ENCODE results near the gene RNU6-1. TPM values are rescaled to one million over a fixed set of nuclear protein-coding genes. Genes with fewer than 3 reads are reported as not detected.

RNU6-1 gene
- total RNA-seq = not detected in 2 replicates

DNA sequence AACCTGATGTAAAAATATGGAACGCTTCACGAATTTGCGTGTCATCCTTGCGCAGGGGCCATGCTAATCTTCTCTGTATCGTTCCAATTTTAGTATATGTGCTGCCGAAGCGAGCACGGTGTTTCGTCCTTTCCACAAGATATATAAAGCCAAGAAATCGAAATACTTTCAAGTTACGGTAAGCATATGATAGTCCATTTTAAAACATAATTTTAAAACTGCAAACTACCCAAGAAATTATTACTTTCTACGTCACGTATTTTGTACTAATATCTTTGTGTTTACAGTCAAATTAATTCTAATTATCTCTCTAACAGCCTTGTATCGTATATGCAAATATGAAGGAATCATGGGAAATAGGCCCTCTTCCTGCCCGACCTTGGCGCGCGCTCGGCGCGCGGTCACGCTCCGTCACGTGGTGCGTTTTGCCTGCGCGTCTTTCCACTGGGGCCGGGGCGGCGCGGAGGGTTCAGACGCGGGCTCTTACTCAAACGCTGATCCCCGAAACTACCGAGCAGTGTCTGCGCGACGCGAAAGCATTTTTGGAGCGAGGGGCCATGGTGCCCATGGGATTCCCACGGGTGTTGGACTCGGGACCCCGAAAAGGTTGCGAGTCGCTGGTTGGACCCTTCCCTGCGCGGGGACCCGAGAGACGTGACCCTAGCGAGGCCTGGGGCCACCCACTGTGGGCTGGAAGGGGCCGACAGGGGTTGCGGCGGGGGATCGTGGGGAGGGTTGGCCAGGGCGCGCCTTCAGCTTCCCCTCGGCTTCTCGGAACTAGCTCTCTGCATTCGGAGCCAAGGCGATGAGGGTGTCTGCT is at the start of gene RNU6-1:
Gene RNU6-1 (minus strand): TSS at position 117 of the 820 bp plus-strand sequence.

DNA sequence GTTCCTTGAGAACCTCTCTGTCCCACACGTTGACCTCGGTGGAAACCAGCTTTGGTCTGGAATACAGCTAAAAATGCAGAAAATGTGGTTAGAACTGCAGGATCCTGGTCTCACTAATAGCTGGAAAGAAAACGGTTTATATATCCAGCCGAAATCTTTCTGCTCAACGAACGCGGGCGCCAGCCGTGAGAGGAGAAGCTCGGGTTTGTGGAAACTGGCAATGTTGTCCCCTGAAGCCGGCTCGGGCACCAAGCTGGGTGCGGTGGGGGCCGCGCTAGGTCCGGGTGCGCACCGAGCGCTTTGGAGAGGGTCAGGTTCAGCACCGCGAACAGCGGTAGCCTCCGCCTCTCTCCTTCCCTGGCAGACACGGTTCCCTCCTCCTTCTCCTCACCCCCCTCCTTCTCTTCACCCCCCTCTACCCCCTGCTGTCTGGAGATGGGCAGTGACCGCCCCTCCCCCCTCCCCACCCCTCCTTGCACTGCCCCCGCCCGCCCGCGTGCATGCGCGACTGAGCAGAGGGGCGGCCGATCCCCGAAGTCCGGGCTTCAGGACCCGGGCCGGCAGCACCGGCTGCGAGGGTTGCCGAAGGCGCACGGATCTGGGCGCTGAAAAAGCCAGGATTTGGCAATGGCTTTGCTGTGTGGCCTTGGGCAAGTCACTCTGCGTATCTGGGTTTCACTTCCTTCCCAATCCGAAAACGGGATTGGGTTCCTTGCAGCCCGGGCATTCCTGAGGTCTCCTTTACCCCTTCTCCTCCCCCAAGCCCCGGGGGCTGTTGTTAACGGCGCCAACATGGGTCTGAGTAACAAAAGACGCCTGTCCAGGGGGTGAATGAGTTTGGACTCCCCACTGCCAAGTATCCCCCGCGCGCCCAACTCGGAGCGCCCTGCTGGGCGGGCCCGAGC is 14.6 kb downstream of the RNU6-1 start, which contains the start of gene SKOR1:
Gene SKOR1 (plus strand): TSS at position 534 of the 905 bp plus-strand sequence. CDS start 94 bp downstream, at position 628.

Other genes with a start within 250 kb of the RNU6-1 start
- gene SKOR1, start 14.5 kb downstream of the RNU6-1 start, total RNA-seq = under 0.01 TPM in 1 of 2 replicates, not detected in the other
- gene PIAS1, start 214.3 kb upstream of the RNU6-1 start, total RNA-seq = 6.3 and 10.8 TPM in 2 replicates